ENCODE results near the gene ACSS3. TPM values are rescaled to one million over a fixed set of nuclear protein-coding genes. Genes with fewer than 3 reads are reported as not detected.

ACSS3 gene
- total and polyA plus RNA-seq, 2 donors (not counting 3 experiments of a cell fraction or from before 2014, with no cell fraction given) = 0.12 to 0.86 TPM

DNA sequence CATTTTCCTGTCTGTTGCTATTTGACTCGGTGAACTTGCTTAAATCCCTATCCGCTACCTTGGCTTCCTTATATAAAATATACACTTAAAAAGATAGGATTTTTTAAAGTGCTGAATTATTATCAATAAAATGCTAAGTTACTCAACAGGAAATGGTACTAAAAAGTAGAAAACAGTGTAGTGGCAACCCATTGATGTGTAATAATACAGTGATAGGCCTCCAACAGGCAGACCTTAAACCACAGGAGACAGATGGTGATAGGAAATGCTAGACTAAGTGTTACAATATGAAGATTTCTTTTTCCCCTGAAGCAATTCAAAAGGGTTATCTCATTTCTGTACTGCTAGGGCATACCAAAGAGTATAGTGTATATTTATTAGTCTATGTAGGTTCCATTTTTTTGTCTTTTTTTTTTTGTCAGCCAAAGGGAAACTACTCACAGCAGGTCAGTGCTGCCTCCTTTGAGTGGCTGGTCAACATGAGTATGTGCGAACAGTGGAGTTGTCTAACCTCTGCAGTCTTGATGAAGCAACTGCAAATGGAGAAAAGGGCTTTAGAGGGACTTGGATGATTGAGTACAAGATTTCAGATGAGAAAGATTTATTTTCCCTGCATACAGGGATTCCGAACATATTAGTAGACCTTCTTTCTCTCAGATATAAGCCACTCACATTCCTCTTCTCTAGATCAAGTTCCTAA, 183.8 kb downstream of the ACSS3 start:
- dilution Hi-C loops (cut with MboI; ENCODE audit: extremely low pct_ligation_motif_present, low sequenced_read_pairs) = no loop called here
- no peaks in the 10 kb centered on the region for H4K20me1 ChIP-seq (replicated peaks; ENCODE audit: control insufficient read depth, extremely low read depth, insufficient read depth, low read length)
- no peaks in the 10 kb centered on the region for H3K79me2 ChIP-seq (ENCODE audit: control insufficient read depth, insufficient read depth, low read length)
- no peak overlapping the region for H3K9ac ChIP-seq (replicated peaks; ENCODE audit: extremely low read depth, insufficient read depth, low read length)
- ChIA-PET POLR2A (no interaction called here), CTCF (no interaction called here)
- H3K4me3 ChIP-seq (replicated peaks in 1 of 3; ENCODE audit: insufficient read depth in 1 of 3, low read depth in 1 of 3, low read length in 3 of 3) = no peak overlapping the region
- no peak overlapping the region for H3K4me2 ChIP-seq (ENCODE audit: insufficient read depth, low read length)
- intact Hi-C loops (cut with micrococcal nuclease) = no loop called here
- no peaks in the 10 kb centered on the region for H3K9me3 ChIP-seq (replicated peaks; ENCODE audit: control insufficient read depth, insufficient read depth, low read length)
- peaks cover 0 to 4% of the 10 kb centered on the region in 2 experiments for H3K27me3 ChIP-seq (ENCODE audit: control insufficient read depth in 2 of 2, insufficient read depth in 2 of 2, low read length in 2 of 2)
- no peaks in the 10 kb centered on the region for H3K36me3 ChIP-seq (ENCODE audit: control insufficient read depth in 2 of 2, extremely low read depth in 1 of 2, insufficient read depth in 2 of 2, low read length in 2 of 2)
- TF ChIP-seq EZH2 (IDR thresholded peaks at IDR 0.05; ENCODE audit: borderline replicate concordance, low read depth, low read length, severe bottlenecking) = no peak
- TF ChIP-seq GATA2 (IDR thresholded peaks at IDR 0.05; ENCODE audit: insufficient read depth, insufficient read length, low read depth, low read length) = no peak
- TF ChIP-seq, protein P1, sequence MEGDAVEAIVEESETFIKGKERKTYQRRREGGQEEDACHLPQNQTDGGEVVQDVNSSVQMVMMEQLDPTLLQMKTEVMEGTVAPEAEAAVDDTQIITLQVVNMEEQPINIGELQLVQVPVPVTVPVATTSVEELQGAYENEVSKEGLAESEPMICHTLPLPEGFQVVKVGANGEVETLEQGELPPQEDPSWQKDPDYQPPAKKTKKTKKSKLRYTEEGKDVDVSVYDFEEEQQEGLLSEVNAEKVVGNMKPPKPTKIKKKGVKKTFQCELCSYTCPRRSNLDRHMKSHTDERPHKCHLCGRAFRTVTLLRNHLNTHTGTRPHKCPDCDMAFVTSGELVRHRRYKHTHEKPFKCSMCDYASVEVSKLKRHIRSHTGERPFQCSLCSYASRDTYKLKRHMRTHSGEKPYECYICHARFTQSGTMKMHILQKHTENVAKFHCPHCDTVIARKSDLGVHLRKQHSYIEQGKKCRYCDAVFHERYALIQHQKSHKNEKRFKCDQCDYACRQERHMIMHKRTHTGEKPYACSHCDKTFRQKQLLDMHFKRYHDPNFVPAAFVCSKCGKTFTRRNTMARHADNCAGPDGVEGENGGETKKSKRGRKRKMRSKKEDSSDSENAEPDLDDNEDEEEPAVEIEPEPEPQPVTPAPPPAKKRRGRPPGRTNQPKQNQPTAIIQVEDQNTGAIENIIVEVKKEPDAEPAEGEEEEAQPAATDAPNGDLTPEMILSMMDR (IDR thresholded peaks at IDR 0.05; ENCODE audit: extremely low read depth in 1 of 2, insufficient read depth in 1 of 2, low read depth in 1 of 2, low read length in 2 of 2) = no peak
- no peak for TF ChIP-seq POLR2AphosphoS5 (IDR thresholded peaks at IDR 0.05; ENCODE audit: insufficient read depth, low read depth, low read length)
- TF ChIP-seq MYC (IDR thresholded peaks at IDR 0.05; ENCODE audit: low read depth, low read length) = no peak
- no peak for TF ChIP-seq FOS (IDR thresholded peaks at IDR 0.05; ENCODE audit: borderline replicate concordance, insufficient read depth, low read length)
- TF ChIP-seq JUN (IDR thresholded peaks at IDR 0.05; ENCODE audit: borderline replicate concordance, insufficient read depth, insufficient read length, low read depth) = no peak
- TF ChIP-seq POLR2A (IDR thresholded peaks at IDR 0.05; ENCODE audit: low read depth, low read length) = no peak
- TF ChIP-seq, protein P2, sequence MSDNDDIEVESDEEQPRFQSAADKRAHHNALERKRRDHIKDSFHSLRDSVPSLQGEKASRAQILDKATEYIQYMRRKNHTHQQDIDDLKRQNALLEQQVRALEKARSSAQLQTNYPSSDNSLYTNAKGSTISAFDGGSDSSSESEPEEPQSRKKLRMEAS (IDR thresholded peaks at IDR 0.05; ENCODE audit: insufficient read depth, insufficient read length) = no peak
- DNase-seq (ENCODE audit: low read depth, low spot score) (no peak), FAIRE-seq (no peak)
- no peaks in the 10 kb centered on the region for H3K9me1 ChIP-seq (replicated peaks; ENCODE audit: control insufficient read depth, extremely low read depth, insufficient read depth, low read length)
- BruUV-seq (replicated peaks) = no TSS peak
- no peak overlapping the region for H3K27ac ChIP-seq (ENCODE audit: insufficient read depth, low read depth, low read length)
- peaks cover 2% of the 10 kb centered on the region for H3K4me1 ChIP-seq (ENCODE audit: control insufficient read depth, extremely low read depth, insufficient read depth, low read length)
- no peak overlapping the region for H2AFZ ChIP-seq (ENCODE audit: low read depth, low read length)

Data from endothelial cell of umbilical vein (primary cell).